Dedifferentiated amniotic fluid mesenchymal stem cell (primary cell): ENCODE measurements around the gene DENND1B.
A peak's percentile ranks its signal among the peaks of the same experiment; 100 is the strongest.

Experiments
- DNase-seq: peaks from one replicate; pipeline ENCODE4 v3.0.0-alpha.2; 2016; ENCODE audit errors: extremely low spot score

Gene DENND1B

GRCh38 chr1:197683895-197684553 is 91.3 kb downstream of the DENND1B start:
- no peak for DNase-seq

GRCh38 chr1:197683280-197683679 is 92.0 kb downstream of the DENND1B start:
- no peak for DNase-seq

GRCh38 chr1:197680311-197680710 is 95.0 kb downstream of the DENND1B start:
- no peak for DNase-seq

GRCh38 chr1:197677752-197678295 is 97.5 kb downstream of the DENND1B start:
- DNase-seq: no peak

- no peak for DNase-seq
Measured at GRCh38 chr1:197677313-197677712, 98.0 kb downstream of the DENND1B start.

GRCh38 chr1:197675583-197676208 is 99.6 kb downstream of the DENND1B start:
- no peak for DNase-seq

GRCh38 chr1:197674286-197674685 is 101.0 kb downstream of the DENND1B start:
- DNase-seq: no peak

GRCh38 chr1:197673292-197673691 is 102.0 kb downstream of the DENND1B start:
- no peak for DNase-seq

- DNase-seq: no peak
Measured at GRCh38 chr1:197672347-197672746, 102.9 kb downstream of the DENND1B start.

GRCh38 chr1:197671920-197672319 is 103.4 kb downstream of the DENND1B start:
- DNase-seq: no peak

- no peak for DNase-seq
Measured at GRCh38 chr1:197671140-197671539, 104.1 kb downstream of the DENND1B start.

- no peak for DNase-seq
Measured at GRCh38 chr1:197666769-197667285, 108.5 kb downstream of the DENND1B start.

- no peak for DNase-seq
Measured at GRCh38 chr1:197664391-197664790, 110.9 kb downstream of the DENND1B start.

- no peak for DNase-seq
Measured at GRCh38 chr1:197663162-197663953, 111.9 kb downstream of the DENND1B start.

GRCh38 chr1:197660389-197660788 is 114.9 kb downstream of the DENND1B start:
- peak; percentile 16 for DNase-seq

- no peak for DNase-seq
Measured at GRCh38 chr1:197659171-197659570, 116.1 kb downstream of the DENND1B start.

- no peak for DNase-seq
Measured at GRCh38 chr1:197649188-197649587, 126.1 kb downstream of the DENND1B start.

- no peak for DNase-seq
Measured at GRCh38 chr1:197638316-197638715, 137.0 kb downstream of the DENND1B start.

- no peak for DNase-seq
Measured at GRCh38 chr1:197637406-197637805, 137.9 kb downstream of the DENND1B start.

- no peak for DNase-seq
Measured at GRCh38 chr1:197633447-197634078, 141.7 kb downstream of the DENND1B start.

GRCh38 chr1:197632651-197633050 is 142.6 kb downstream of the DENND1B start:
- no peak for DNase-seq

GRCh38 chr1:197632005-197632404 is 143.3 kb downstream of the DENND1B start:
- no peak for DNase-seq
